NCI-H2171 (cell line): ENCODE results near the gene DLGAP4.
"Not testable (repeated sequence)": the region's sequence is repeated elsewhere in the genome, so short reads cannot be mapped to it uniquely, and the experiment has no call there.

ENCODE experiments used
- DNase-seq: peaks from one replicate; lab custom pipeline; 2025; lab: John Stamatoyannopoulos, UW

DLGAP4 gene

DNA sequence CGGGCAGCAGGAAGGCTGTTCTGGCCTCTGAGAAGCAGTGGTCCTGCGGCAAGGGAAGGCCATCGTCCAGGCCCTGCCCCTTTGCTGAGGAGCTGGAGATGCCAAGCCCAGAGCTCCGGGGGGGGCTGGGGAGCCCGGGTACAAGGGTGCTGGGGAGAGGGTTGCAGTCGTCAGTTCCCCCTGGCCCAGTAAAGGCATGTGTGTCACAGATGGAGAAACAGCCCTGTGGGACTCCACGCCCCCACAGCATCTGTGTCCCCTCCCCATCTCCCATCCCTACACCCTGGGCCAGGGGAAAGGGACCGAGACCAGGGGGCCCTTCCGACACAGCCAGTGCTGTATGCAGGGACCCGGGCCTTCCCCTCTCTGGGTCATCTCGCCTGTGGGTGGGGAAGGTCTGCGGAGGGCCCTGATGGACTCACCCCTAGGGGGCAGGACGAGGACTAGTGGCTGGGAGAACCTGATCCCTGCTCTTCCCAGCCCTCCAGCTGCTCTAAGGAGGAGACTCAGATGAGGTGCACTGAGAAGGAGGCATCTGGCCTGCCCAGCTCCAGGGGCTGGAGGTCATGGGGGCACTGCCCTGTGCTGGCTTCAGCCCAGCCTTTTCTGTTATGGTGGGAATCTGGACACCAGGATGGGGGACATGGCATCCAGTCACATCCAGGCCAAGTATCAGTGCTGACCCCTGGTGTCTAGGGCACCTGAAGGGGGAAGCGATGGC is 235.8 kb downstream of the DLGAP4 start:
- DNase-seq, result no peak

DNA sequence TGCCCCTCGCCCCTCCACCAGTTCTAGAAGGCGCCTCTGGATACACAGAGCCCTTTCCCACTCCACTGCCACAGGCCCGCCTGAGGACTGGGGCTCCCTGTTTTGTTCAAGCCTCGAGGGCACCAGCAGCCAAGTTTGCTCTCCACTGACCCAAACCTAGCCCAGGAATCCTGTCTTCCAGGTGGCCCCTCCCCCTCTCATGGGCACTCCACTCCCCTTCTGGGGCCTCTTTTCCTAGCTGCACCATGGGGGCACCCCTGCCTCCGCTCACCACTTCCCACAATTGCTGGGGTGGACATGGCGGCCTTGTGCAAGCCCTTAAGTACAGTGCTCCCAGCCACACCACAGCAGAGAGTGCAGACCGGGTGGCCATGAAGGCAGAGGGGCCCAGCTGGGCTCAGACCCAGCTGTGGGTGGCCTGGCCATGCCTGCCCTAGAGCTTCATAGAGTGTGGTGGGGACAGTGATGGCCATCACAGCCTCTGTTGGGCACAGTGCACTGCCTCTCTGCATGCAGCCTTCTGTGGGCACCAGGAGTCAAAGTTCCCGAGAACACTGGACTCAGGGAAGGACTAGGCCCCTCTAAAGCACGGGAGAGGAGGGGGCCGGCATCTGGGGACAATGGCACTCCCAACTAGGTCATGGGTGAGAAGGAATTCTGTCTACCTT is 236.5 kb downstream of the DLGAP4 start:
- no peak for DNase-seq

DNA sequence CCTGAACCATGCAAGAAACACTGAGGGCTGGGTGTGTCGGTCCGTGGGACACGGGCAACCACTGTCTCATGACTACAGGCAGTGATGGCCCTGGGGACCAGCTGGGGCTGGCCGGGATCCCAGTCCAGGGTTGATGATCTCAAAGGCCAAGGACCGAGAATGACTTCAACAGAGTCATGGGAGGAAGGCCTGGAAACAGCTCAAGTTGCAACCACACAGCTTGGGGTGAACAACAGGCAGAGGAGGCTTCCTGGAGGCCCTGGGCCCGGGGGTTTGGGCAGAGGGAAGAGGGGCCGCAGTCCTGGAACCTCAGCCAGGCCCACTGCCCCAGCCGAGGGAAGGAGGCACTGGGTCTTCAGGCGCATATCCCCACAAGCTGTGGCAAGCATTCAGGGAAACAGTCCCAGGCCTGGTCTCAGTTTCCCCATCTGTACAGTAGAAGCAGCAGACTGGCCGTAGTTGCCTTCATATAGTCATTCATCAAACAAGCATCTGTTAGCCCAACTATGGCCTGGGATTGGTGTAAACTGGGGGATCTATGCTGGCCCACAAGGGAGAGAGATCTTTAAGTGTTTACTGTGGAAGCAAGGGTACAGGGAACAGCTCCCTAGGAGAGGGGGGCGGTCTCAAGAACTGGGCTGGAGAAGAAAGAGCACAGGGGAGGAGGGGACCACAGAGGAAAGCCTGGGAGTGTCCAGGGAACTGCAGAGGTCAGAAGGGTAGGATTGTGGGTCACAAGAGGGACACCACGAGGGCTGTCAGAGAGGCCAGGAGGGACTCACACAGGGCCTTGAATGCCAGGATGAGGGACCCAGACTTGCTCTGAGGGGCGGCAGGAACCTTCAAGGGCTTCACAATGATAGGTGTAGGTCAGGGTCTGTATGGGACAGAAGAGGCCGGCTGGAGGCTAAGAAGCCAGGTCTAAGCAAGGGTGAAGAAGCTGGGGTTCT is 237.3 kb downstream of the DLGAP4 start:
- no peak for DNase-seq

DNA sequence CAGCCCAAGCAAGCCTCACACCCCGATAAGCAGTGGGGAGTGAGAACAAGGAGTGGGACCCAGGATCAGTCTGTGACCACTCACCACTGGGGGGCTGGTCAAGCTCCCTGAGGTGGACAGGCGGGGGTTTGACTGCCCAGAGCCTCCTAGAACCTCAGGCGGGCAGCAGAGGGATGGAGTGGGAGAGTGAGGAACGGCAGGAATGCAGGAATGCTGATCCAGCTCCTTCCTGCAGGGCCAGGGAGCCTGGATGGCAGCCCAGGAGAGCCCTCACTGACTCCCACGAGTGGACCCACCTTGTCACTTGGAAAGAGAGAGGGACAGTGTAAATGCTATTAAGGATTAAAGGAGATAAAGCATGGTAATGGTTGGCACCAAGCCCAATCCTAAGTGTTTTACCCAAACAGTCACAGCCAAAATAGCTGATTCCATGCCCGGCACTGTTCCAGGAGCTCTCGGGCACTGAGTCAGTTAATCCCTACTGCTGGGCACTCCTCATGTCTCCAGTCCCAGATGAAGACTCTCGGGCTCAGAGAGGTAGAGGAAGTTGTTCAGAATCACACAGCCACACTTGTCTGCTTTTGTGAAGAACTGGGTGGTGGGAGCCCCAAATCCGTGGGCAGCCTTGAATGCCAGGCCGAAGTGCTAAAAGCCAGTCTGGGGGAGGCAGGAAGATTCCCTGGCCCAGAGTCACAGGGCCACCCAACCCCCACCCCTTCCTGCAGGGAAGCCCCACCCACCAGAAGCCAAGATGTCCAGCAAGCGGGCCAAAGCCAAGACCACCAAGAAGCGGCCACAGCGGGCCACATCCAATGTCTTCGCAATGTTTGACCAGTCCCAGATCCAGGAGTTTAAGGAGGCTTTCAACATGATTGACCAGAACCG is 238.2 kb downstream of the DLGAP4 start:
- no peak for DNase-seq

DNA sequence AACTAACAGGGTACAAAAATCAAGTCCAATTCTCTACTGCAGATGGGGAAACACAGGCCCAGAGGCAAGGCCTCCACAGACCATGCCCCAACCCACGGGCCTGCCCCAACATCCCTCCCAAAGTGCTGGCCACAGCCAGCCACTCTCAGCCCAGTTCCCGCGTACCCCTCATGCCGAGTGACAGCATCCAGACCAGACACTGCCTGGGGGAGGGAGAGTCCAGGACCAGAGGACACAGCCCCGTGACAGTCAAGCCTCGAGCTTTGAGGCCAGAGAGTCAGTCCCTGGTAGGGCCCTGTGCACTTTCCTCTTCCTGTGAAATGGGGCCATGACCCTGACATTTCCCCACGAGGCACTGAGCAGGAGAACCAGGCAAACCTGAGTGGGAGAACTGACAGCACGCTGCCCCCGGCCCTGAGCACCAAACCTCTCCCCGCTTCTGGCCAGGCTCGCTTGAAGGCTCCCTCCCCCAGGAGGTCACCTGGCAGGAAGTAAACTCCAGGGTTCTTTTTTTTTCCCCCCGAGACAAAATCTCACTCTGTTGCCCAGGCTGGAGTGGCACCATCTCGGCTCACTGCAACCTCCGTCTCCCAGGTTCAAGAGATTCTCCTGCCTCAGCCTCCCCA is 240.1 kb downstream of the DLGAP4 start:
- no peak for DNase-seq

DNA sequence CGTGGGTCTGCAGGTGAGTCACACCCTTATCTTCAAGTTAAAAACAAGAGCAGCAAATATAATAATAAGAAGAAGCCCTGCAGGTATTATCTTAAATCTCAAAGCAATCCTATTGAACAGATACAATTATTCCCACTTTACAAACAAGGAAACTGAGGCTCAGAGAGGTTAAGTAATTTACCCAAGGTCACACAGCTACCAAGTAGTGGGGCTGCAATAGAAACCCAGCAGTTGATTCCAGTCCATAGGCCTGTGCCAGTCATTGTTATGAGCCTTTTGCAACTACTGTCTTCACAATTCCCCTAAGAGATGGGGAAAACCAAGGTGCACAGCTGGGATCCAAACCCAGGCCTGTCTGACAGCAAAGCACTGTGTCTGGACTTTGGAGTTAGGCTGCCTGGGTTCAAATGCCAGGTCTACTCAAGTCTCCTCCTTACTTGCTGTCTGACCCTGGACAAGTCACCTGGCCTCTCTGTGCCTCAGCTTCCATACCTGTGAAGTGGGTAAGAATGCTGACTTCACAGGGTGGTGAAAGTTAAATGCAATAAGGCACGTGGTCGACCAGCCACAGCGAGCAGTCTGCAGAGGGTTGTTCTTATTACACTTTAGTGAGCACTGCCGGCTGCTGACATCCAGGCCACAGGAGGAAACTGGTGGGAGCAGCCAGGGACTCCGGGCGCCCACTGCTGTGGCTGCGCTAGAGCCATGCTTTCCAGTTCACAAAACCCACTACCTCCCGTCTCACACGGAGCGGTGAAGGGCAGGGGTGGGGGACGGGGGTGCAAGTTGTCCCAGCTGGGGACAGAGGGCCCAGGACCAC is 241.3 kb downstream of the DLGAP4 start:
- DNase-seq, result no peak

DNA sequence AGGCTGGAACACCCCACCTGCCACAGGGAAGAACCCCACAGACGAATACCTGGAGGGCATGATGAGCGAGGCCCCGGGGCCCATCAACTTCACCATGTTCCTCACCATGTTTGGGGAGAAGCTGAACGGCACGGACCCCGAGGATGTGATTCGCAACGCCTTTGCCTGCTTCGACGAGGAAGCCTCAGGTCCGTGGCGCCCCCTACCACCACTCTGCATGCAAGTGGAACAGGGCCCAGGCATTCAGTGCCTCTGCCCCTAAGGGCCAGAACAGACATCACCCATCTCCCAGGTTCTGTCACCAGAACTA is 241.8 kb downstream of the DLGAP4 start:
- no peak for DNase-seq

DNA sequence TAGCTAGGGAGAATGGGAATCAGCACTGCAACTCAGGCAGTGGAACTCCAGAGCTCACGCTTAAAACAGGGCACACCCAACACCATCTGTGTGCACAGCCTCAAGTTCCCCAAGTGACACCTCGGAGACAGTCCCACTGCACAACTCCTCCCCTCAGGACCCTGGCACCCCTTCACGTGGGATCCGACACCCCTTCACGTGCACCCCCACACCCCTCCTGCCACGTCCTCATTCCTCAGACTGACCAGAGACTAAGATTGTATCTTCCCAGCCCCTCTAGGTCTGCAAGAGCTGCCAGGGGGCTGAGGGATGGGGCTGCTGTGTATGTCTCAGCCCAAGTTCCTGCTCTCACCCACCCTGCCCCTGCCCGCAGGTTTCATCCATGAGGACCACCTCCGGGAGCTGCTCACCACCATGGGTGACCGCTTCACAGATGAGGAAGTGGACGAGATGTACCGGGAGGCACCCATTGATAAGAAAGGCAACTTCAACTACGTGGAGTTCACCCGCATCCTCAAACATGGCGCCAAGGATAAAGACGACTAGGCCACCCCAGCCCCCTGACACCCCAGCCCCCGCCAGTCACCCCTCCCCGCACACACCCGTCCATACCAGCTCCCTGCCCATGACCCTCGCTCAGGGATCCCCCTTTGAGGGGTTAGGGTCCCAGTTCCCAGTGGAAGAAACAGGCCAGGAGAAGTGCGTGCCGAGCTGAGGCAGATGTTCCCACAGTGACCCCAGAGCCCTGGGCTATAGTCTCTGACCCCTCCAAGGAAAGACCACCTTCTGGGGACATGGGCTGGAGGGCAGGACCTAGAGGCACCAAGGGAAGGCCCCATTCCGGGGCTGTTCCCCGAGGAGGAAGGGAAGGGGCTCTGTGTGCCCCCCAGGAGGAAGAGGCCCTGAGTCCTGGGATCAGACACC is 242.8 kb downstream of the DLGAP4 start:
- no peak for DNase-seq

DNA sequence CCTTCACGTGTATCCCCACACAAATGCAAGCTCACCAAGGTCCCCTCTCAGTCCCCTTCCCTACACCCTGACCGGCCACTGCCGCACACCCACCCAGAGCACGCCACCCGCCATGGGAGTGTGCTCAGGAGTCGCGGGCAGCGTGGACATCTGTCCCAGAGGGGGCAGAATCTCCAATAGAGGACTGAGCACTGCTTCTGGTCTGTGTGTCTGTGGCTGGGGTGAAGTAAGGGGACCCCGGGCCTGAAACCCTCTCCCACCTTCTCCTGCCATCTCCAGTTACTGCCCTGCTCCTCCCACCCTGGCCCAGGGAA is 243.4 kb downstream of the DLGAP4 start:
- no peak for DNase-seq

DNA sequence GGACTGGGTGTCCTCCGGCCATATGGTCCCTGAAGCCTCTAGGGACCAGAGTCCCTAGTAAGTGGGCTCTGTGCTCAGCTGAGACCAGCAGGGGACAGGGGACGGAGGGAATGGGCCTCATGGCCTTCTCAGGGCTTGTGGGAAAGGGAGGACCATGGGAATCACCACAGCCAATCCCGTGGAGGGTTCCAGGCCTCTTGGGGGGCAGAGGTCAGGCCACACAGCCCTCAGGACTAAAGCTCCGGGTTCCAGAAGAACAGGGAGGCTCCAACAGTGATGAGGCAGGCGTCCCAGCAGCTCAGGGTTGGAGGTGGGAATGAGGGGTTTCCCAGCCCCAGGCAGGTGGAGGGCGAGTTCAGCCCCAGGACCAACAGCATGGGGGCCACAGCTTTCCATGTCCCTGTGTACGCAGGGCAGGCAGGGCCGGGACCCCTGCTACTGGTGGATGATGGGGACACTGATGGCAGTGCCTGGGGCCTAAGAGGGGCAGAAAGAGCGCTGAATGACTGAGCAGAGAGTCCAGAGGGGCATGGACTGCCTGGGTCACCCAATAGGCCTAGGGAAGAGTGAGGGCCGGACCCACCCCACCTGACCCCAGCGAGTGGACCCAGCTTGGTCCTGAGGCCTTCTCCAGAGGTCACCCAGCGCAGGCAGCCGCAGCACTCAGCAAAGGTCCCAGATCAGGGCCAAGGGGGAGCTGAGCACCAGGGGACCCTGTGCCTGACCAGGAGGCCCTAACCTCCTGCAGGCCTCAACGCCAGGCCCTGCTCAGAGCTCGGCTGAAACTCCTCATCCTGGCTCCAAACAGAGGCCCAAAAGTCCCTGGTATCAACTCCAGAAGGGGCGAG is 244.0 kb downstream of the DLGAP4 start:
- no peak for DNase-seq

DNA sequence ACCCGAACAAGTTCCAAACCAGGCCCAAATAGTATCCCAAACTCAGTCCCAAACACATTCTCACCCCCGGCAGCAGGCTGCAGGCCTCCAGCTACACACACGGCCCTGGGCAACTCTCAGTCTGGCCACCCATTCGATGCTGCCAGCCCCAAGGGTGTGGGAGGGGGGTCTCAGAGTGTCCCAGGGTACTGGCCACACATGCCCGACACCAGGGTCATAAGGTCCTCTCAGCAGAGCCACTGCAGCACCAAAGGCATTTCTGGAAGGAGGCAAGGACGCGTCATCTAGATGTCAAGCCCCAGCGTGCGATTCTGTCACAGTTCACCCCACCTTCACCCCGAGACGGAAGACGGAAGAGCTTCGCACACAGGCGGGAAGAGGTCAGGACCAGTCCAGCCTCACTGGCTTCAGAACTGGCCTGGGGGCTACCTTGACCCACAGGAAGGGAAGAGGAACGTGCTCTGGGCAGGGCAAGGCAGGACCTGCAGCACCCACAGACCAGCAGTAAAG is 244.7 kb downstream of the DLGAP4 start:
- DNase-seq, result no peak

DNA sequence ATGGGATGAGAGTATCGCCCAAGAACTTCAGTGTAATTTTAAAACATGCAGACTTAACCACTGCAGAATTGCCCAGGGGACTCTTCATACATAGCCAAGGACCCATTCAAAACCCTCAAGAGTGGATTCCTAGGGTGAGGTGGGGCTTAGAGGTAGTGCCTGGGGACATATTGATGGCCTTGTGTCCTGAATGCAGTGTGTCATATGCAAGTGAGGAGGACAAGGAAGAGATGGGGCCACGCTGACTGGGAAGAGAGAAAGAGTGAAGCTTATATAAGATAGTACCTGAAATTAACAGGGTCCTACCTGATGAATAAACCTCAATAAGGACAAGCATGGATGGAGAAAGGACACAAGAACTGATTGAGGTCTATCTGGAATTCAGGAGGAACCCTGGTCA is 249.1 kb downstream of the DLGAP4 start:
- DNase-seq, result no peak

DNA sequence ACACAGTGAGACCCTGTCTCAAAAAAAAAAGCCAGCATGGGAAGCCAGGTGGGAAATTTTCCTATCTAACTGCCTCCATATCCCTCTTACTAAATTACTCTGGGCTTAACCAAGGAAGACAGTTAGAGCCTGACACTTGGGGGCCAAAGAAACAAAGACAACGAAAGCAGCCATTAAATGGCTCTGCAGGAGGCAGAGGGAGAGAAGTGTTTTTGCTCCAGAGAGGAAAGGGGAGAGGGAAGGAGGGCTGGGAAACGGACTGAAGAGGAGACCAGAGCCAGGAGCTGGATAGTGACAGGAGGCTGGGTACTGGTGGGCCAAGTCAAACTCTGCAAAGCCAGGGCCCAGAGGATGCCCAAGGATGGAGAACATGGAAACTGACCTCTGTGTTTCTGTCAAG is 256.6 kb downstream of the DLGAP4 start:
- DNase-seq, result no peak

DNA sequence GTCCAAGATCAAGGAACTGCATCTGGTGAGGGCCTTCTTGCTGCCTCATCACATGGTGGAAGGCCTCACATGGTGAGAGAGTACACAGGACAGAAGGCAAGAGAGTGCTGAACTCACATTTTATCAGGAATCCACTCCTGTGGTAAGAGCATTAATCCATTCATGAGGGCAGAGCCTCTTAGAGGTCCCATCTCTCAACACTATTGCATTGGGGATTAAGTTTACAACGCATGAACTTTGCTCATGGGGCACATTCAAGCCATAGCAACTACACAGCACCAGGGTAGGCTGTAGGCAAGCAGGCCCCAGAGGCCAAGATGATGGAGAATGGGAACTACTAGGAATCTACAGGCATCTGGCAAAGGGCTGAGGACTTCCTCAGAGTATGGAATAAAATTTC is 257.2 kb downstream of the DLGAP4 start:
- DNase-seq, result no peak

DNA sequence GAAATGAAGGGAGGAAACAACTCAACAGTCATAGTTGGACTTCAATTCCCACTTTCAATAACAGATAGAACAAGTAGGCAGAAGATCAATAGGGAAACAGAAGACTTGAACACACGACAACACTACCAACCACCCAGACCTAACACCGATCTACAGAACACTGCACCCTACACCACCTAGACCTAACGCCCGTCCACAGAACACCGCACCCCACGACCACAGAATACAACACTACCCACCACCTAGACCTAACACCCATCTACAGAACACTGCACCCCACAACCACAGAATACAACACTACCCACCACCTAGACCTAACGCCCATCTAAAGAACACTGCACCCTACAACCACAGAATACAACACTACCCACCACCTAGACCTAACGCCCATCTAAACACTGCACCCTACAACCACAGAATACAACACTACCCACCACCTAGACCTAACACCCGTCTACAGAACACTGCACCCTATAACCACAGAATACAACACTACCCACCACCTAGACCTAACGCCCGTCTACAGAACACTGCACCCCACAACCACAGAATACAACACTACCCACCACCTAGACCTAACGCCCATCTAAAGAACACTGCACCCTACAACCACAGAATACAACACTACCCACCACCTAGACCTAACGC is 258.1 kb downstream of the DLGAP4 start:
- not testable (repeated sequence) for DNase-seq

DNA sequence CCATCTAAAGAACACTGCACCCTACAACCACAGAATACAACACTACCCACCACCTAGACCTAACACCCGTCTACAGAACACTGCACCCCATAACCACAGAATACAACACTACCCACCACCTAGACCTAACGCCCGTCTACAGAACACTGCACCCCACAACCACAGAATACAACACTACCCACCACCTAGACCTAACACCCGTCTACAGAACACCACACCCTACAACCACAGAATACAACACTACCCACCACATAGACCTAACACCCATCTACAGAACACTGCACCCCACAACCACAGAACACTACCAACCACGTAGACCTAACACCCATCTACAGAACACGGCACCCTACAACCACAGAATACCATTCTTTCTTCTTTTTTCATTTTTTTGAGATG is 258.6 kb downstream of the DLGAP4 start:
- not testable (repeated sequence) for DNase-seq

DNA sequence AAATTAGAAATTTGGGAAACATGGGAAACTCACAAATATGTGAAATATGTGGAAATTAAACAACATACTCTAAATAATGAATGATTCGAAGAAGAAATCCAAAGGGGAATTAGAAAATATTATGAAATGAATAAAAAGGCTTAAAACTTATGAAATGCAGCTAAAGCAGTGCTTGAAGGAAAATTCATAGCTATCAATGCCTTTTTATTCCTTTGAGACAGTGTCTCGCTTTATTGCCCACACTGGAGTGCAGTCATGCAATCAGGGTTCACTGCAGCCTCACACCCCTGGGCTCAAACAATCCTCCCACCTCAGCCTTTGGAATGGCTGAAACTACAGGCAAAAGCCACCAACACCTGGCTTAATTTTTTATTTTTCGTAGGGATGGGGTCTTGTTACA is 259.4 kb downstream of the DLGAP4 start:
- DNase-seq, result no peak

DNA sequence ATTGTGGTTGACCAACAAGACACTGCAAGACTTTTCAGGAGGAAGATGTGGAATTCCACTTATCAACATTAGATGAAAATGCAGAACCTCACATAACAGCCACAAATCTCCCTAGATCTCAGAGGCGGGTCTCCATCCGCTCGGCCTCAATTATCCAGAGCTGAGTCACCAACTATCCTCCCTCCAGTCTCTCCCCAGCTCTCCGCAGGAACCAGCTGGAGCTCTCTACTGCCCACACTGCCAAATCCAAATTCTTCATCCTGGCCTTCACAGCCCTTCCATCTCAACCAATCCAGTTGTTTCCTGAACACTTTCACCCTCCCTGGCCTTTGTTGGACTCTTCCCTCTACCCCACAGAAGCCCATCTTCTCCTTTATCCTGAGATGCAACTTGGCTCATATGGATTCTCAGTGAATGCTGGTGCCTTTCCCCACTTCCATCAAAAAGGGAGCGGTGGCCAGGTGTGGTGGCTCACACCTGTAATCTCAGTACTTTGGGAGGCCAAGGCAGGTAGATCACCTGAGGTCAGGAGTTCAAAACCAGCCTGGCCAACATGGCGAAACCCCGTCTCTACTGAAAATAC is 263.8 kb downstream of the DLGAP4 start:
- no peak for DNase-seq
